GM18870 (cell line): ENCODE measurements around the gene PLXNA4.

Experiments used
- ATAC-seq: cut with Tn5 transposase; IDR thresholded peaks from one replicate; pipeline ENCODE4 v1.9.1; 2021; ENCODE audit warnings: moderate library complexity; ENCODE audit not compliant: unreplicated experiment

PLXNA4 gene

DNA sequence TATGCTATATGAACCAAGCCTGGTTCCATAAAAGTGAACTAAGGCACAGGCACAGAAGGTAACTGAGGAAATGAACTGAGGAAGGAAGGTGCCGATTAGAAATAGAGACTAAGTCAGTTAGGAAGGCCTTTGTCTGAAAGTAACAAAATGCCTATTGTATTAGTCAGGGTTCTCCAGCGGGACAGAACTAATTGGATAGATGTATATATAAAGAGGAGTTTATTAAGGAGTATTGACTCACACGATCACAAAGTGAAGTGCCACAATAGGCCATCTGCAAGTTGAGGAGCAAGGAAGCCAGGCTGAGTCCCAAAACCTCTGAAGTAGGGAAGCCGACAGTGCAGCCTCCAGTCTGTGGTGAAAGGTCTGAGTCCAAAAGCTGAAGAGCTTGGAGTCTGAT, 13.9 kb upstream of the PLXNA4 start:
- no peak for ATAC-seq

DNA sequence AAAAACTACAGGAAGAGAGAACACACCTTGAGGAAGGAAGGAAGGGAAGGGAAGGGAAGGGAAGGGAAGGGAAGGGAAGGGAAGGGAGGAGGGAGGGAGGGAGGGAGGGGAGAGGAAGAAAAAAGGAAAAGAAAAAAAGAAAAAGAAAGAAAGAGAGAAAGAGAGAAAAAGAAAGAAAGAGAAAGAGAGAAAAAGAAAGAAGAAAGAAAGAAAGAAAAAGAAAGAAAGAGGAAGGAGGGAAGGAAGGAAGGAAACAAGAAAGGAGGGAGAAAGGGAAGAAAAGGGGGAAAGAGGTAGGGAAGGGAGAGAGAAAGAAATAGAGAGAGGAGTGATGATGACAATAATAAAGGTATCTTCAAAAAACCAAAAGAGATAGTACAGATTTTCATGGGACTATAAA, 12.3 kb upstream of the PLXNA4 start:
- ATAC-seq: no peak

DNA sequence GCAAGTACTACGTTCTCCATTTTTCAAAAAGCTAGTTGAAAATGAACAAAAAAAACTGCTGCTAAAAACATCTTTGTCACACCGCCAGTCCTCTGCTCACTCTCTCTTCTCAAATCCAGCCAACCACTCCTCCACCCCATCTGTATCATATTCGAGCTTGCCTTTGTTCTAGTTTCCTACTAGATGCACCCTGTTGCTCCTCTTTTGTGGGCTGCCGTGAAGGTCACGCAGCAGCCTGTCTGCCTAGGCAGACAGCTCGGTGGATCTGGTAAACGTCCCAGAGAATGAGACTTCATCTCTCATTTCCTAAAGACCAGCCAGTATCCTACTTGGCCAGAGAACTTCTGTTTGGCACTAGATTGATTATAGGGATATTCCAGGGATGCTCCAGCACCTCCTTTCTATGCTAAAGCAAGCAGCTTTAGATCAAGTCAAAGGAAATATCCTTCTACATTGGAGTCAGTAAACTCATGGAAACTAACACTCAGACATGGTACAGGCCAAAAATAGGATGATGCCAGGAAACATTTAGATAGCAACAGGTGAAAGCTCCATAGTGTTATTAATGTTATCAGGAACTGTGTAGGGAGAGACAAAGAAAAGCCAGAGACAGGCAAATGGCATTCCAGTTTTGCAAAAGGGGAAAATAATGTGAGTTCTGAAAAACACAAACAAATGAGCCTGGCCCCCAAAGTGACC, 8.7 kb upstream of the PLXNA4 start:
- no peak for ATAC-seq

DNA sequence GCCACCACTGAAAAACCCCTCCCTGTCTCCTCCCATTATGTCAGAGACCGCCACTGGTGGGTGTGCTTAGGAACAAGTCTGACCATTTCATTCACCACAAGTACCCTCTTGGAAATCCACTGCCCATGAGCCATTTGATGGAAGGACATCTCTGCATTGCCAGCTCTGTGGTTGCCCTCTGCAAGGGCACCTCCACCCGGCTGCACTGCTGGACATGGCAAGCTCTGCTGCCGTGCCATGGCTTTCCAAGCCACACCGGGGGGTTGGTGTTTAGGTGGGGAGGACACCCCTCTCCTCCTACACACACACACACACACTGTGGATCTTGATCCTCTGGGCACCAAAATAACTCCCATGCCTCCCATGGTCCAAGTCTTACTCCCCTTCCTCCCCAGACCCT, 5.2 kb upstream of the PLXNA4 start:
- no peak for ATAC-seq

DNA sequence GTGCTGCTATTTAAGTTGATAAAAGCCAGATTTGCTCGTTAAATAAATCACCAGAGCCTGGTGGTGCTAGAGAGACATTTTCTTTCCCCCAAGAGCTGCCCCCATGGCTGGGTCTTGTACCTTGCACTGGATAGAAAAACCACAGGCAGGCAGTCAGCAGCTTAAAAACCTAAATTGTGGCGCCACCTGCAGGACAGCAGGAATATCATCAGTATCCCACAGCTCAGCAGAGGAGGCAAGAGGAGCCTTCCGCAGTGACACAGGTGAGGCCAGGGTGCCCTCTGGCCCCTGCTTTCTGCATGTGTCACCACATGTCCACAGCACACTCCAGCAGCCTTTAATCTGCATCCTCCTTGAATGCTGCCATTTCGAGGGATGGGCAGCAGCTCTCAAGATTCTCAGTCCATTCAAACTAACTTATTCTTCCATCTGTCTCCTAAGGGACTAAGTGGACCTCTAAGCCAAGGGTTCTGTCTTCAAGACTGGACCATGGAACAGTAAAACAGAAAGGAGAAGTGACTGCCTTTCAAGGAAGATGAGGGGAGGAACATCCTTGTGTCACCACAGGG, 4.5 kb upstream of the PLXNA4 start:
- ATAC-seq: no peak

DNA sequence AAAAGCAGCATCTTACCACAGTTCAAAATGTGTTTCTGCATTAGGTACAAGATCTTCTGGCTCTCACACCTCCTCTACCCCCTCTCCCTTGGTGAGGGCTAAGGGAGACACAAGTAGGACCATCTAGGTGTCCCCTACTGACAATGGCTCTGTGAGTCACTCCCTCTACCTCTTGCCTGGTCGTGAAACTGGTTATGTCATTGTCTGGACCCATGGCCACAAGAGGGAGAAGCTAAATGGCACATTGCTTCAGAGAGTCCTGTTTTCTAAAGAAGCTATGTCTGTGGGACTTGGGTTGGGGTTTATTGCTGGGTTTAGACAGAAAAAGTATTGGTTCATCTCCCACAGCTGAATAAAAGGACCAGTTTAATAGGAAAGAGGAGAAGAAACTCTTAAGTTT, 4.0 kb upstream of the PLXNA4 start:
- ATAC-seq: no peak

DNA sequence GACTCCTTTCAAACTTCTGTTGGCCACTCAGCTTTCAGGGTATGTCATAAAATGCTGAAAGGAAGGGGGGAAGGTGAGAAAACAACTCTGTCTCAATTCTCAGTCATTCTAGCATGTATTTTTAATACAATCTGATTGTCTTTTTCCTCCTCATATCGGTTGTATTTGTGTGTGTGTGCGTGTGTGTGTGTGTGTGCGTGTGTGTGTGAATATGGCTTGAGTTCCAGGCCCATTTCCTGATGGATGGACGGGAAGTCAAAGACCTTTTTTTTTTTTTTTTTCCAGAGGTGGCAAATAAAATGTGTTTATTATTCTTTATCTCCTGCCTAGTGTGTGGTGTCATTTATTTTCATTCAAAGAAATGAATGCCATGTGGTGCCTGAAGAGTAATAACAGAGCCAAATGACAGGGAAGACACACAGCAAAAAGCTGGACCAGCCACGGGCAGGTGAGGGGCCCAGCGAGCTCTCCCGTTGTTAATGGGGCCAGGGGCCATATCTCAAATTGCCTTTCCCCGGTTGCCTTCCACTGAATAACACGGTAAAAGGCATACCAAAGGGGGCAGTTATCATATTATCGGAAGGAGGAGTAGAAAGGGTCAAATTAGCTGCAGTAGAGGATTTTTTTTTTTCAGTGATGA, 3.1 kb upstream of the PLXNA4 start:
- ATAC-seq: no peak

DNA sequence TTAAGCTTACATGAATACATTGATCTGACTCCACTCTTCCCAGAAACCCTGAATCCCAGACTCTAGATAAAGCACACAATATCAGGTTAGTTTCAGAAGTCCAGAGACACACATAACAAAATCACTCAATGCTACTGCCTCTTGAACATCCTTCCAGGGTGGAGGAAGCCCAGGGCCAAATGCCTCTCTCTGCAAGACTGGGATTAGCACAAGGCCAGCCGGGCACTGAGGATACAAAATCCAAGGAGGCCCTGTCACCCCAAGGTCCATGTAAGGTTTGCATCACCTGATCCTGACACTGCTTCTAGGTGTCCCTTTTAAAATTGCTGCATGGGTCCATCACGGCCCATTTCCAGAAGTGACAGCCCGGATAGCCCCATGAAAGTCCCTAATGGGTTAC, 2.6 kb upstream of the PLXNA4 start:
- no peak for ATAC-seq

DNA sequence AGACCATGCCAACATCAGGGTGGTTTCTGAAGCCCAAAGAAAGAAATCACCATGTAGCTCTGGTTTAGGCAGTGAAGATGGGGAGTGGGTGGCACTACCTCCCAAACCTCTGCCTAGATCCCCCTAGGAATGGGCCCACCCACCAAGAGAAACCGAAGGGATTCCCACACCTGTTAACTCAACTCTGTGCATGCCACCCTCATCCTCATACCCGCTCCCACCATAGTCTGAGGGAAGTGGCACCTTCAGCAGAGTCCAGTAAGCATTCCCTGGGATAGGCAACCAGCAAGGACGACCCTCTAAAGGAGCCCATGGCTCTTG, 1.7 kb upstream of the PLXNA4 start:
- no peak for ATAC-seq

DNA sequence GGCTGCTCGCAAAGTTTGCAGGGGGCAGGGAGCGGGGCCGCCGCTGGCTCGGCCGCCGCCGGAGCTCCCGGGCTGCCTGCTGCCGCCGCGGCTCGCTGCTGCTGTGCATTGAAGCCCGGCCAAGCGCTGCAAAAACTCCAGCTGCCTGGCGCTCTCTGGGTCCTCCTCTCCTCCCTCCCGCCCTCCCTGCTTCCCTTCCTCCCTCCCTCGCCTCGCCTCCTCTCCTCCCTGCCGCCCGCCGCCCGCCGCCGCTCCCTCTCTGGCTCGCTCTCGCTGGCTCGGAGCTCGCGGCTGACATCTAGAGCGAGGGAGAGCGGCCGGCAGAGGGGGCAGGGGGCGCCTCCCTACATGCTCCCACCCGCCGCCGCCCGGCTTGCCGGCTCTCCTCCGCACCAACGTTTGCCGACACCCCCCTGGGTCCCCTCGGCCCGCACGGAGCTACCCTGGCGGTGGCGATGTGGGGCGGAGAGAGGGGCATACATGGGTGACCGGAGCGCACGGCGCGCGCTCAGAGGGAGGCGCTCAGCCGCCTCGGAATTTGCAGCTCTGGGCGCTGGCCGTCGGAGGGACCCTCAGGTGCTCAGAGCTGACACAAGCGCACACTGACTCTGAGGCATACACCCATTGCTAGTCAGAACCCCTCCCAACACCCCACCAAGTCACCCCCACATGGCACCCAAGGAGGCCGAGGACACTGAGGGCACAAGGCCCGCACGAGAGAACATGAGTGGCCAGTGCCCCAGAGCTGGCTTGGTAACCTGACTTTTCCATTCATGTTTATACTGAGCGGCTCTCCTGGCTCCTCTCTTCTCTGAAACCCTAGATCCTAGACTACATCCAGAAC, 1.2 kb upstream of the PLXNA4 start:
- no peak for ATAC-seq

DNA sequence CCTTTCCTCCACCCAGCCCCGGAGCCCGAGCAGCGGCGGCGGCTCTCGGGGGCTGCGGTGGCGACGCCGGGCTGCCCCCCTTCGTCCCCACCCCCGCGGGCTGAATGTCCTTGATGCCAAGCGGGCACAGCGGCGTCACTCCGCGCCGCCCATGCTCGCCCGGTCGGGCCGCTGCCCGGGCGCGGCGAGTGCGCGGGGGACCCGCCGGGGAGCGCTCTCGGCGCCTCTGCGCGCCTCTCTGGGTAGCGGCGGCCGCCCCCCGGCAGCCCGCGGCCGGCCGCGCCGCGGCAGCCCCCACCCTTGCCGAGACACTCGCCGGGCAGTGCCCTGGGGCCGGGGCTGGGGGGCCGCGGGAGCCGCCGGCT, 433 bp upstream of the PLXNA4 start:
- no peak for ATAC-seq

DNA sequence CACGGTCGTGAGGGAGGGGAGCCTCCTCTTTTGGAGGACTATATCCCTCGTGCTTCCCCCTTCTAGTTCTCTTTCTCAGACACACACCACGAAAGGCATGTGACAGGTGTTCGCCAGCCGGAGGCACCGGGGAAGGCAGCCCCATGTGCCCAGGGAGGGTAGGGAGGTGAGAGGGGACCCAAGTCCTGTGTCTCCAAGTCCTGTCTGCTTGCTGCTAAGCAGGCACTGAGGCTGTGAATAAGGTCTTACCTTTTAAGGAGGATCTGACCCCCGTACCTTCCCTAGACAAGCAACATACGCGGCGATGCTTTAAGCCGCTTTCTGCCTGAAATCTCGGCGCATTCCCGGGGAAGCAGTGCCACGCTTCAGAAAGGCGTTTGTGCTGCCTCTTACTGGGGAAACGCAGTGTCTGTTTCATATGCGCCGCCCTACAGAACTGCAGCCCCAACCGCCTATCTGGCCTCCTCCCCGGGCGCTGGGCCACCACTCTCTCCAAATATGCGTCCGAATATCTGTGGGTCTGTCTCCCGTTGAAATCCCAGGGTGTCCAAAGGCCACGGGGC, 770 bp downstream of the PLXNA4 start:
- ATAC-seq: no peak

DNA sequence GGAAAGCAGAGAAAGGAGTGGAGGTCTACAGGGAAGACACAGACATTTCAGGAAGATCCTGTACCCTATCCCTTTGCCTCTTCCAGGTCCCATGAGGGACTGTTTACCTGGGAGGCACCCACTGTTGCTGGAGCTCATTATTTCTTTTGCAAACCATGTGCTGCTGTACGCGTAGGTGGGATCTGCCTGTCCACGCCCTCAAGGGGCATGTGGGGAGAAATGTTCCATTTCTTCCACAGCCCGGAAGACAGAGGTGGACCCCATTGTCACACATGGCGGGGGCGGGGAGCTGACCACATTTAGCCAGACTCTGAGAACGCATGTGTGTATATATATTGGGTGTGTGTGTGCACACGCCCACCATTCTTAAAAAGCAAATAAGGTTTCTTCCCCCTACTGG, 2.0 kb downstream of the PLXNA4 start:
- no peak for ATAC-seq

DNA sequence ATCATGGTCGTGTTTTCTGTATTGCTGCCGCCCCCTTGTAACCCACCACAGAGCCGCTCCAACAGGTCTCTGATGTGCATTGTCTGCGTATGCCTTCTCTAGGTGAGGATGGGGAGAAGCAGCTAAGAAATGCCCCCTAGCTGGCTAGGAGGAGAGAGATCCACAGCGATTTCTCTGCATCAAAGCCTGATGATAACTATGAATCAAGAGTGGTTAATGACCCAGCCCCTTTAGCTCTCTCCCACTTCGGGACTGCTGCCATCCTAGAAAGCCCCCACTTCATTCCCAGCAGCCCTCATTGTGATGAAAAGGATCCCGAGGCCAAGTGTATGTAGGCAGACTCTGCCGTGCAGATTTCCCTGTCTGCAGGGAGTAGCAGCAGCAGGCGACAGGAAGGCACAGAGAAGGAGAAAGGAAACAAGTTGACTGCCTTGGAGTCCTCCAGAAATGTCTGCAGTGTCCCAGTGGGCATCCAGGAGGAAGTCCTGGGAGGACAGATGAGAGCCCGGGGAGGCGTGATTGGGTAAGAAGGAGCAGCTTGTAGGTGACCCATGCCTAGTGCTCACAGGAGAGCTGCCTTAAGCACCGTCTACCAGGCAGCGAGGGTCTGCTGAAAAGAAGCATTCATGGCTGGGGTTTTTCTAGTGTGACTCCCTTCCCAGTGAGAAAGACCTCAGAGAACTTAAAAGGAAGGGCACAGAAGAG, 2.9 kb downstream of the PLXNA4 start:
- no peak for ATAC-seq

DNA sequence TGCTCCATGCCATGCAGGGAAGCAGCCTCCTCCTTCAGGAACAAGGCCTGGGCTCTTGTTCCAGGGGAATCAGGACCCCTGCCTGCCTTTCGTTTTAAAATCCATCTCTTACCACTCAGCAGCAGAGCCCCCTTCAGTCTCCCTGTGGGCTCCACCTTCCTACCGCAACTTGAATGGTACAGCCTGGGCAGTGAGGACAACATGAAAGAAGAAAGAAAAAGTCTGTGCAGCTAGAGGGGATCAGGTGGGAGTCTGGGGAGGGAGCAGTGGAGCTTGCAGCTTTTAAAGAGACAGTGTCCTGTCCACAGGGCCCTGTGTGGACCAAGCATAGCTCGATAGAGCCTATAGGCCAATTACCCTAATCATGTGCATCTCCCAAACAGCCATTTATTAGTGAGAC, 3.7 kb downstream of the PLXNA4 start:
- ATAC-seq: no peak

DNA sequence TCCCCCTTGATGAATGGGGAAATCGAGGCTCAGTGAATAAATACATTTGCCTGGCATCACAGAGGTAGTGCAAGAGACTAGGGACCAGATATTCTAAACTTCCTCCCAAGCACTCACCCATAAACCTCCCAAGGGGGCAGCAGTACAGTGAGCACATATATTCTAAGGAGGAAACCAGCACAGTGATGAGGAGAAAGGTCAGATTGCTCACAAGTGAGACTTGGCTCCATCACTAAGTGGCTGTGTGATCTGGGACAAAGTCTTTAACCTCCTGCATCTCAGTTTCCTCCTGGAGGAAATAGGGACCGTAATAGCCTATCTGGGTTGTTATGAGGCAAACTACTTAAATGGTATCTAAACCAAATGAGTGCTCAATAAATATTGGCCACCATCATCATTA, 4.3 kb downstream of the PLXNA4 start:
- ATAC-seq: no peak

DNA sequence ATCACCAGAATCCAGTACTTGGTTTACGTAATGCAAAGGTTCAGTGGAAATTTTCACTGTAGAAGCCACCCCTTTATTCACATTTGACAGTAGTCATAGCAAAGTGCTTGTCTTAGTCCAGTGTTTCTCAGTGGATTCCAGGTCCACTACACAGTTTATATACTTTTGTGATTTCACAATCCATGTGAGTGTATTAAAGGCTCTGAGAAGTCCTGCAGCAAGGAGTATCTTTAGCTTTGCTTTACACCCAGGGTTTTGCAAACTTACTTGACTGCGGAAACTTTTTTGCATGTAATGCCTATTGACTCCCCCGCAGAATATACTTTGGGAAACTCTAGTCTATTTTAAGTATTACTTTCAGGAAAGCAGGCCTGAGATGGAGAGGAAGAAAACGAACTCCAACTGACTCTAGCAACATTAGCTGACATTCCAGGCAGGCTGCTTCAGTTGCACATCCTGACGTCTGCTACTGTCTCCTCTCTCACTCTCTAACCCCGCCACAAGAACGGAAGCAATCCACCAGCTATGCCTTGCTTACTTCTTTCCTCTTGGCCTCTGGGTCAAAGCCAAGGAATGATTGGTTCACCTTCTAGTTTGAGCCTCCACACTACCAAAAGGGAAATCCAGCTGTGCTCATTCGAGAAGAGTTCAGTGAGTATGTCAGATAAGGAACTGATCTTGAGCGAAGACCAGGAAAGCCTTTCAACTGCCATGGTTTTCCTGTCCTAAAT, 6.2 kb downstream of the PLXNA4 start:
- ATAC-seq: no peak

DNA sequence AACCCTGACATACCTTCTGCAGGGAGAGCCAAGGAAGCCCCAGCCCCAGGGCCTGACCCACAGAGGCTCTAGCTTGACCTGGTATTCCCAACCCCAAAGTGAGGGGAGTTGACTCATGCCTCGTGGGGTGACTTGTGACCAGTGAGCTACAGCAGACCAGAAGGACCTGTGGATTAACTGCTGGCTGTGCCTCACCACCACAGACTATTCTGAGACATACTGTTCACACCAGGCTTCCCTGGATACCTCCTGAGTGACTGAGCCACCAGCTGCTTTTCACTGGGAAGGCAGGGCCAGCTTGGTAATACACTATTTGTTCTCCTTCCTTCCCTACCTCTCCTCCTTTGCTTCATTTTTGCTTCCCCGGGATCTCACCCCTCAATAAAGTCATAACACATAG, 7.3 kb downstream of the PLXNA4 start:
- ATAC-seq: no peak

DNA sequence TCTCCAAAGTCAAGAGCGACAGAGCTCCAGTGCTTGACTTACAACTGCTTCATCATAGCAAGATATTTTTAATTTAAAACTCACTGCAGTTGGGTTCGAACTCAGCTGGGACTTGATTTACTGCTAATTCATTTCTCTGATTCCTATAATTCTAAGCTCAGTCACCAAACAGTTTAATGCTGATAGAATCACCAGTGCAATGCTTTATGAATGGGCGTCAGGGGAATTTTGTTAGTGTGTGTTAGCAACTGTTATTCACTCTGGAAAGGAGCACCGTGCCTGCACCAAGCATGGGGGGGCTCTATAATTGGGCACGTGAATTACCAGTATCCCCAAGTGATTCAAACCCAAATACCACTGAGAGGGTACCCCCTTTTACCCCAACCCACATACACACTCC, 10.4 kb downstream of the PLXNA4 start:
- ATAC-seq: no peak

DNA sequence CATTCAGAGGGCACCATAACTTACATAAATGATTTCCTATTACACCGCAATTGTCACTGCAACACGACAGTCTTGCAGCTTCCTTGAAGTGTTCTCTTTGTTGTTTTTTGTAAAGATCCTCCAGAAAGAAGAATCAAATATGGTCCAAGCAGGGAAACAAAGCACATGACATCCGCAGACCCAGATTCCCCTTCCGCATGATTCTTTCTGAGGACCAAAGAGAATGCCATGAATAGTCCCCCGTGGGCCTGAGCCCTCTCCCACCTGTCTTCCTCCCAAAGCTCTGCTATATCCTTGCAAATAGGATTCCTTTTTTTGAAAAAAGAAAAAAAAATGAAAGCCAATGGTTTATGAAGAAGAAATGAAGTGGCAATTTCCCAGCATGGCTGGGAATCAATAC, 10.8 kb downstream of the PLXNA4 start:
- no peak for ATAC-seq
